Liver (tissue), 9 donors: Measurements from ENCODE around the gene CHMP4A. TPM values are rescaled to one million over a fixed set of nuclear protein-coding genes. Genes with fewer than 3 reads are reported as not detected.

Experiments used
- DNase-seq: peaks from one replicate; pipeline ENCODE4 v3.0.0-alpha.2; 2017; ENCODE audit warnings: low spot score
- H3K27ac ChIP-seq, 2 donors: one replicate each; pipeline ENCODE4 v1.7.0; 2013; ENCODE audit warnings: inconsistent platforms in 2 of 2, low read length in 2 of 2, control low read depth in 1 of 2, low read depth in 1 of 2, mild to moderate bottlenecking in 1 of 2
- H3K27me3 ChIP-seq, 4 donors: one replicate each; pipeline versions ENCODE4 v1.6.1 to v1.7.0; 2013; ENCODE audit warnings: low read length in 3 of 4, inconsistent platforms in 1 of 4, mild to moderate bottlenecking in 1 of 4, moderate library complexity in 1 of 4; ENCODE audit not compliant: control insufficient read depth in 4 of 4, insufficient read depth in 4 of 4
- H3K36me3 ChIP-seq, 4 donors: one replicate each; pipeline versions ENCODE4 v1.6.1 to v1.7.0; 2013; ENCODE audit warnings: low read length in 3 of 4, mild to moderate bottlenecking in 3 of 4, low read depth in 1 of 4, moderate library complexity in 1 of 4; ENCODE audit not compliant: control insufficient read depth in 4 of 4, insufficient read depth in 3 of 4
- H3K4me1 ChIP-seq, 4 donors: one replicate each; pipeline versions ENCODE4 v1.6.1 to v1.7.0; 2013; ENCODE audit warnings: low read length in 3 of 4, mild to moderate bottlenecking in 3 of 4, moderate library complexity in 1 of 4; ENCODE audit not compliant: control insufficient read depth in 4 of 4, insufficient read depth in 4 of 4
- H3K4me3 ChIP-seq, 3 donors: one replicate each; pipeline versions ENCODE4 v1.6.1 to v1.7.0; 2013; ENCODE audit warnings: low read length in 3 of 3, control low read depth in 1 of 3, low read depth in 1 of 3, mild to moderate bottlenecking in 1 of 3
- H3K9ac ChIP-seq, 2 donors: one replicate each; pipeline ENCODE4 v1.7.0; 2013; ENCODE audit warnings: low read length in 2 of 2, mild to moderate bottlenecking in 2 of 2, moderate library complexity in 2 of 2, control low read depth in 1 of 2, low read depth in 1 of 2
- H3K9me3 ChIP-seq, 4 donors: one replicate each; pipeline versions ENCODE4 v1.6.1 to v1.7.0; 2013; ENCODE audit warnings: low read length in 3 of 4; ENCODE audit not compliant: control insufficient read depth in 4 of 4
- ATF3 ChIP-seq: IDR thresholded peaks from 2 replicates; pipeline ENCODE4 v1.6.1; 2016; ENCODE audit warnings: antibody characterized with exemption
- EGR1 ChIP-seq, 2 donors: IDR thresholded peaks; 2 replicates each; pipeline ENCODE4 v1.6.1; 2016 to 2018; ENCODE audit warnings: antibody characterized with exemption in 2 of 2, low read depth in 2 of 2
- FOXA1 ChIP-seq: IDR thresholded peaks from 2 replicates; pipeline ENCODE4 v1.6.1; 2016; ENCODE audit warnings: antibody characterized with exemption
- FOXA2 ChIP-seq: IDR thresholded peaks from 2 replicates; pipeline ENCODE4 v1.6.1; 2016; ENCODE audit warnings: antibody characterized with exemption
- HNF4G ChIP-seq: IDR thresholded peaks from 2 replicates; pipeline ENCODE4 v1.6.1; 2016; ENCODE audit warnings: antibody characterized with exemption
- JUND ChIP-seq, 2 donors: IDR thresholded peaks; 2 replicates each; pipeline ENCODE4 v1.6.1; 2016; ENCODE audit warnings: antibody characterized with exemption in 2 of 2
- MAX ChIP-seq: IDR thresholded peaks from 2 replicates; pipeline ENCODE4 v1.6.1; 2016; ENCODE audit warnings: antibody characterized with exemption
- NR2F2 ChIP-seq: IDR thresholded peaks from 2 replicates; pipeline ENCODE4 v1.6.1; 2016; ENCODE audit warnings: antibody characterized with exemption
- REST ChIP-seq: IDR thresholded peaks from 2 replicates; pipeline ENCODE4 v1.6.1; 2016; ENCODE audit warnings: antibody characterized with exemption, mild to moderate bottlenecking
- RXRA ChIP-seq, 2 donors: IDR thresholded peaks; 2 replicates each; pipeline ENCODE4 v1.6.1; 2017 to 2018; ENCODE audit warnings: antibody characterized with exemption in 2 of 2, mild to moderate bottlenecking in 1 of 2
- SP1 ChIP-seq: IDR thresholded peaks from 2 replicates; pipeline ENCODE4 v1.6.1; 2018; ENCODE audit warnings: antibody characterized with exemption, mild to moderate bottlenecking
- TAF1 ChIP-seq: conservative IDR thresholded peaks from 2 replicates; pipeline ENCODE4 v1.6.1; 2016; ENCODE audit warnings: antibody characterized with exemption, mild to moderate bottlenecking
- ZBTB33 ChIP-seq: IDR thresholded peaks from 2 replicates; pipeline ENCODE4 v1.6.1; 2016; ENCODE audit warnings: antibody characterized with exemption
- WGBS: extraction: QIAGEN DNeasy Blood & Tissue Kit; methylation state at CpG from one replicate; pipeline ENCODE4 v1.1.7; 2013; 5-methylcytosine and 5-hydroxymethylcytosine counted together
- polyA plus RNA-seq, 2 donors: library from polyadenylated mRNA; stranded (reverse) in 1 of 2; unstranded in 1 of 2; fragments of 200-250 nt in 1 of 2; fragments of >200 nt in 1 of 2; fragmentation: Nextera tagmentation in 1 of 2; extraction: Ambion mirVana in 1 of 2; gene quantifications; one replicate each; pipeline versions ENCODE4 v1.2.1 to v1.2.3, GENCODE V29; 2013 to 2015
- total RNA-seq, 2 donors: library from RNA; depleted of rRNA; stranded (reverse); fragments of >200 nt; gene quantifications; one replicate each; pipeline ENCODE4 v1.2.3, GENCODE V29; 2014
- donor health status: healthy.
- donor health status: healthy.
- donor health status: healthy.
- donor health status: healthy.
- donor health status: healthy.

CHMP4A gene
- total and polyA plus RNA-seq, 4 donors: 14.6 to 38.7 (median 28.0) TPM

GRCh38 chr14:24177041-24177825 is 36.1 kb downstream of the CHMP4A start:
- H3K4me3 ChIP-seq: no peak overlapping the region
- peaks cover 11 to 63% (median 23%) of the 10 kb centered on the region in 4 donors for H3K36me3 ChIP-seq
- H3K4me1 ChIP-seq: peaks cover 0 to 22% (median 14%) of the 10 kb centered on the region in 4 donors
- no peaks in the 10 kb centered on the region for H3K9me3 ChIP-seq
- H3K9ac ChIP-seq: no peak overlapping the region
- WGBS: 94% methylated on average over 12 of the region's 12 CpGs
- TF ChIP-seq EGR1 (IDR thresholded peaks at IDR 0.05; ENCODE audit: low read depth in 2 of 2): no peak
- no peak for TF ChIP-seq MAX
- no peak for TF ChIP-seq RXRA (IDR thresholded peaks at IDR 0.05)
- no peak for TF ChIP-seq NR2F2
- no peak for TF ChIP-seq SP1
- no peak for TF ChIP-seq HNF4G
- no peak overlapping the region for H3K27ac ChIP-seq
- no peaks in the 10 kb centered on the region for H3K27me3 ChIP-seq
- no peak for DNase-seq

GRCh38 chr14:24176599-24176998 is 36.7 kb downstream of the CHMP4A start:
- no peaks in the 10 kb centered on the region for H3K27me3 ChIP-seq
- no peak for DNase-seq
- peaks cover 10 to 57% (median 24%) of the 10 kb centered on the region in 4 donors for H3K36me3 ChIP-seq
- H3K9ac ChIP-seq: no peak overlapping the region
- WGBS: 96% methylated on average over 5 of the region's 5 CpGs
- no peak overlapping the region for H3K27ac ChIP-seq
- H3K4me1 ChIP-seq: peaks cover 0 to 22% (median 14%) of the 10 kb centered on the region in 4 donors
- H3K9me3 ChIP-seq: no peaks in the 10 kb centered on the region
- TF ChIP-seq RXRA (IDR thresholded peaks at IDR 0.05) (no peak), TAF1 (no peak), ATF3 (no peak)
- H3K4me3 ChIP-seq: no peak overlapping the region

- Histone ChIP-seq H3K9me3 (no peaks in the 10 kb centered on the region), H3K27ac (no peak overlapping the region), H3K27me3 (no peaks in the 10 kb centered on the region), H3K4me1 (no peaks in the 10 kb centered on the region), H3K4me3 (no peak overlapping the region), H3K36me3 (peaks cover 7 to 39% (median 19%) of the 10 kb centered on the region in 4 donors), H3K9ac (no peak overlapping the region)
- WGBS: 93% methylated on average over 20 of the region's 20 CpGs
- no peak for DNase-seq
- TF ChIP-seq TAF1 (no peak), SP1 (no peak), FOXA1 (no peak), JUND (IDR thresholded peaks at IDR 0.05) (no peak), REST (no peak), ATF3 (no peak), ZBTB33 (no peak), FOXA2 (no peak)
Measured at GRCh38 chr14:24172871-24173281, 40.4 kb downstream of the CHMP4A start.
